H9 (cell line): ENCODE data around the gene SDK1. TPM values are rescaled to one million over a fixed set of nuclear protein-coding genes. Genes with fewer than 3 reads are reported as not detected.

ENCODE experiments used
- DNase-seq: peaks from one replicate; pipeline ENCODE4 v3.0.0-alpha.2; 2017
- H2AFZ ChIP-seq: one replicate; pipeline ENCODE4 v1.6.1; 2013; ENCODE audit warnings: mild to moderate bottlenecking, low read length, control low read depth, moderate library complexity
- H2AK5ac ChIP-seq: 2 replicates; pipeline ENCODE4 v1.6.1; 2013; ENCODE audit warnings: low read length, control low read depth, mixed read lengths; ENCODE audit not compliant: insufficient read length
- H2BK120ac ChIP-seq: one replicate; pipeline ENCODE4 v1.6.1; 2013; ENCODE audit warnings: low read depth, mild to moderate bottlenecking, low read length, control low read depth, inconsistent platforms; ENCODE audit not compliant: poor library complexity, severe bottlenecking
- H2BK12ac ChIP-seq: 2 replicates; pipeline ENCODE4 v1.6.1; 2013; ENCODE audit warnings: low read length, control low read depth, mixed read lengths, low read depth; ENCODE audit not compliant: insufficient read length
- H2BK15ac ChIP-seq: 2 replicates; pipeline ENCODE4 v1.6.1; 2013; ENCODE audit warnings: low read depth, low read length, control low read depth
- H2BK20ac ChIP-seq: one replicate; pipeline ENCODE4 v1.6.1; 2013; ENCODE audit warnings: low read depth, mild to moderate bottlenecking, low read length, control low read depth, inconsistent platforms; ENCODE audit not compliant: poor library complexity, severe bottlenecking
- H2BK5ac ChIP-seq: 2 replicates; pipeline ENCODE4 v1.6.1; 2013; ENCODE audit warnings: low read length, control low read depth, mixed read lengths; ENCODE audit not compliant: insufficient read length
- H3K14ac ChIP-seq: 2 replicates; pipeline ENCODE4 v1.6.1; 2013; ENCODE audit warnings: low read length, control low read depth; ENCODE audit not compliant: insufficient read depth
- H3K18ac ChIP-seq: 2 replicates; pipeline ENCODE4 v1.6.1; 2013; ENCODE audit warnings: low read depth, mild to moderate bottlenecking, mixed read lengths, low read length, control low read depth; ENCODE audit not compliant: insufficient read length
- H3K23ac ChIP-seq: 2 replicates; pipeline ENCODE4 v1.6.1; 2013; ENCODE audit warnings: low read length, control low read depth, mixed read lengths, low read depth; ENCODE audit not compliant: insufficient read length
- H3K23me2 ChIP-seq: 2 replicates; pipeline ENCODE4 v1.6.1; 2013; ENCODE audit warnings: low read depth, mild to moderate bottlenecking, mixed read lengths, low read length, control low read depth; ENCODE audit not compliant: insufficient read length, poor library complexity, severe bottlenecking
- H3K27ac ChIP-seq: 2 replicates; pipeline ENCODE4 v1.5.1; 2013; ENCODE audit warnings: low read length, control low read depth, mixed read lengths, low read depth; ENCODE audit not compliant: insufficient read length
- H3K27me3 ChIP-seq: 2 replicates; pipeline ENCODE4 v1.6.1; 2013; ENCODE audit warnings: low read length, control low read depth, inconsistent platforms; ENCODE audit not compliant: insufficient read depth
- H3K4ac ChIP-seq: 2 replicates; pipeline ENCODE4 v1.6.1; 2013; ENCODE audit warnings: low read depth, mild to moderate bottlenecking, control low read depth, inconsistent platforms, low read length, moderate library complexity
- H3K4me1 ChIP-seq: 2 replicates; pipeline ENCODE4 v1.6.1; 2013; ENCODE audit warnings: low read length, control low read depth, inconsistent platforms; ENCODE audit not compliant: insufficient read depth
- H3K4me2 ChIP-seq: 2 replicates; pipeline ENCODE4 v1.6.1; 2013; ENCODE audit warnings: low read length, control low read depth, mixed read lengths; ENCODE audit not compliant: insufficient read length, insufficient read depth
- H3K56ac ChIP-seq: 2 replicates; pipeline ENCODE4 v1.6.1; 2013; ENCODE audit warnings: low read depth, mild to moderate bottlenecking, mixed read lengths, low read length, control low read depth; ENCODE audit not compliant: insufficient read length
- H3K79me1 ChIP-seq: 2 replicates; pipeline ENCODE4 v1.6.1; 2013; ENCODE audit warnings: low read depth, mild to moderate bottlenecking, moderate library complexity, low read length, control low read depth, inconsistent platforms; ENCODE audit not compliant: insufficient read depth, poor library complexity, severe bottlenecking
- H3K79me2 ChIP-seq: 2 replicates; pipeline ENCODE4 v1.6.1; 2013; ENCODE audit warnings: low read length, control low read depth, inconsistent platforms; ENCODE audit not compliant: insufficient read depth
- H3K9ac ChIP-seq: 2 replicates; pipeline ENCODE4 v1.6.1; 2013; ENCODE audit warnings: low read length, control low read depth, mixed read lengths; ENCODE audit not compliant: insufficient read length; ENCODE audit errors: extremely low read depth
- H3K9me3 ChIP-seq: one replicate; pipeline ENCODE4 v1.6.1; 2013; ENCODE audit warnings: low read depth, low read length, inconsistent platforms; ENCODE audit not compliant: control insufficient read depth
- H3T11ph ChIP-seq: one replicate; pipeline ENCODE4 v1.6.1; 2013; ENCODE audit warnings: mild to moderate bottlenecking, low read length, control low read depth, inconsistent platforms
- H4K20me1 ChIP-seq: one replicate; pipeline ENCODE4 v1.6.1; 2013; ENCODE audit not compliant: control insufficient read depth, insufficient read length, insufficient read depth
- H4K5ac ChIP-seq: 2 replicates; pipeline ENCODE4 v1.6.1; 2013; ENCODE audit warnings: low read depth, mild to moderate bottlenecking, mixed read lengths, low read length, control low read depth; ENCODE audit not compliant: insufficient read length
- H4K8ac ChIP-seq: replicated peaks from 2 replicates; pipeline ENCODE4 v1.6.1; 2013; ENCODE audit warnings: low read length, control low read depth, mixed read lengths, low read depth; ENCODE audit not compliant: insufficient read length
- H4K91ac ChIP-seq: 2 replicates; pipeline ENCODE4 v1.6.1; 2013; ENCODE audit warnings: low read depth, mild to moderate bottlenecking, moderate library complexity, mixed read lengths, low read length, control low read depth; ENCODE audit not compliant: insufficient read length
- H3K27ac Mint-ChIP-seq, 3 experiments: 2 replicates in 2 of 3; 3 replicates in 1 of 3; pipeline ENCODE4 v1.8.0; 2020 to 2021; ENCODE audit warnings: mixed read lengths in 3 of 3, mild to moderate bottlenecking in 1 of 3, moderate library complexity in 1 of 3
- H3K27me3 Mint-ChIP-seq: 2 replicates; pipeline ENCODE4 v1.8.0; 2021; ENCODE audit warnings: low read depth, mild to moderate bottlenecking, moderate library complexity, mixed read lengths
- H3K36me3 Mint-ChIP-seq, 3 experiments: 2 replicates in 2 of 3; 3 replicates in 1 of 3; pipeline ENCODE4 v1.8.0; 2020 to 2021; ENCODE audit warnings: low read depth in 3 of 3, mixed read lengths in 3 of 3; ENCODE audit not compliant: insufficient read depth in 1 of 3
- H3K4me1 Mint-ChIP-seq, 2 experiments: 2 replicates each; pipeline ENCODE4 v1.8.0; 2020; ENCODE audit warnings: mixed read lengths in 2 of 2
- H3K4me3 Mint-ChIP-seq, 2 experiments: 2 replicates in 1 of 2; 3 replicates in 1 of 2; pipeline ENCODE4 v1.8.0; 2020 to 2021; ENCODE audit warnings: mild to moderate bottlenecking in 2 of 2, mixed read lengths in 2 of 2, moderate library complexity in 1 of 2
- H3K9me3 Mint-ChIP-seq, 2 experiments: 2 replicates in 1 of 2; 3 replicates in 1 of 2; pipeline ENCODE4 v1.8.0; 2020; ENCODE audit warnings: mild to moderate bottlenecking in 2 of 2, mixed read lengths in 2 of 2, moderate library complexity in 1 of 2
- WGBS: extraction: QIAGEN DNeasy Blood & Tissue Kit; methylation state at CpG from one replicate; pipeline ENCODE4 v1.1.7; 2013; ENCODE audit warnings: missing lambda C conversion rate, low lambda C conversion rate, mixed read lengths; ENCODE audit not compliant: insufficient read length; ENCODE audit errors: extremely low coverage; 5-methylcytosine and 5-hydroxymethylcytosine counted together
- total RNA-seq: library from RNA; stranded (reverse); gene quantifications from 2 replicates; pipeline ENCODE4 v1.2.1, GENCODE V29; 2021
- TF ChIP-seq, protein P1 (sequence below): fragments of 200-600 bp; sonication (generic); conservative IDR thresholded peaks from 3 replicates; pipeline ENCODE4 v1.8.0; 2021; ENCODE audit warnings: antibody characterized with exemption, mild to moderate bottlenecking

Gene SDK1
- total RNA-seq, 1 experiment from 2014 or later, result 8.7 TPM

DNA sequence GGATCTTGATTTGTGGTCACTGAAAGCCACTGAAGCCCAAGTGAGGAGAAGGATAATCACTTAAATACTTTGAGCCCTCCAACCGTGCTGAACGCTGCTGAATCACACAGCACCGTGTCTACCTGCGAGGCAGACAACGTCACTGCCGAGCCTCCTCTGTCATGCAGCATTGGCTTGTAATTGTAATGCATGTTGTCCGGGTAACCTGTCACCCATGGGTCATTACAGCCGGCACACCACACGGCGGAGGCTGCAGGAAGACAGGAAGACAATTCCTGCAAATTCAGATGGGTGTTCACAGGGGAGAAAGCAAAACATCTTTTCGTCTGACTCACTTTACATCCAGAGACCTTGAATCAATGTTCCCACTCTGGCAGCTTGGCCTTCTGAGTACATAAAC, 835.0 kb downstream of the SDK1 start:
- H3K23me2 ChIP-seq, result no peaks in the 10 kb centered on the region
- no peak overlapping the region for H2BK12ac ChIP-seq
- no peak overlapping the region; a peak in 1 of 5 replicates for H3K4me3 Mint-ChIP-seq
- H3K27ac ChIP-seq, result no peak overlapping the region
- H2AK5ac ChIP-seq, result no peak overlapping the region
- no peaks in the 10 kb centered on the region for H4K20me1 ChIP-seq
- WGBS, result no CpG with 5 or more reads among the region's 11 CpGs
- no peaks in the 10 kb centered on the region; a peak in 1 of 5 replicates for H3K9me3 Mint-ChIP-seq
- no peak overlapping the region for H3K56ac ChIP-seq
- H4K5ac ChIP-seq, result no peak overlapping the region
- TF ChIP-seq, protein P1, sequence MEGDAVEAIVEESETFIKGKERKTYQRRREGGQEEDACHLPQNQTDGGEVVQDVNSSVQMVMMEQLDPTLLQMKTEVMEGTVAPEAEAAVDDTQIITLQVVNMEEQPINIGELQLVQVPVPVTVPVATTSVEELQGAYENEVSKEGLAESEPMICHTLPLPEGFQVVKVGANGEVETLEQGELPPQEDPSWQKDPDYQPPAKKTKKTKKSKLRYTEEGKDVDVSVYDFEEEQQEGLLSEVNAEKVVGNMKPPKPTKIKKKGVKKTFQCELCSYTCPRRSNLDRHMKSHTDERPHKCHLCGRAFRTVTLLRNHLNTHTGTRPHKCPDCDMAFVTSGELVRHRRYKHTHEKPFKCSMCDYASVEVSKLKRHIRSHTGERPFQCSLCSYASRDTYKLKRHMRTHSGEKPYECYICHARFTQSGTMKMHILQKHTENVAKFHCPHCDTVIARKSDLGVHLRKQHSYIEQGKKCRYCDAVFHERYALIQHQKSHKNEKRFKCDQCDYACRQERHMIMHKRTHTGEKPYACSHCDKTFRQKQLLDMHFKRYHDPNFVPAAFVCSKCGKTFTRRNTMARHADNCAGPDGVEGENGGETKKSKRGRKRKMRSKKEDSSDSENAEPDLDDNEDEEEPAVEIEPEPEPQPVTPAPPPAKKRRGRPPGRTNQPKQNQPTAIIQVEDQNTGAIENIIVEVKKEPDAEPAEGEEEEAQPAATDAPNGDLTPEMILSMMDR, result no peak
- peak overlapping the region in 2 of 3 experiments; percentile 90 to 96; a peak in 4 of 7 replicates for H3K27ac Mint-ChIP-seq
- no peaks in the 10 kb centered on the region for H3K9me3 ChIP-seq
- H2AFZ ChIP-seq, result no peak overlapping the region
- no peak overlapping the region for H4K8ac ChIP-seq
- no peak overlapping the region for H2BK15ac ChIP-seq
- H3K27me3 Mint-ChIP-seq, result no peaks in the 10 kb centered on the region; the same call in 1 of the 2 replicates
- H3K4me1 ChIP-seq, result peaks cover 9% of the 10 kb centered on the region; the same call in 1 of the 2 replicates
- no peak overlapping the region for H3K9ac ChIP-seq
- no peak overlapping the region for H3T11ph ChIP-seq
- H3K4me2 ChIP-seq, result no peak overlapping the region
- no peak overlapping the region for H3K4ac ChIP-seq
- no peak overlapping the region for H2BK5ac ChIP-seq
- no peak overlapping the region for H3K23ac ChIP-seq
- no peaks in the 10 kb centered on the region for H3K79me2 ChIP-seq
- H3K4me1 Mint-ChIP-seq, result peaks cover 49 to 66% of the 10 kb centered on the region in 2 experiments
- H2BK20ac ChIP-seq, result no peak overlapping the region
- no peak overlapping the region for H4K91ac ChIP-seq
- H3K79me1 ChIP-seq, result no peaks in the 10 kb centered on the region
- no peak overlapping the region for H2BK120ac ChIP-seq
- peak; percentile 59 for DNase-seq
- H3K14ac ChIP-seq, result no peak overlapping the region
- H3K18ac ChIP-seq, result no peak overlapping the region
- peaks cover 0 to 4% (median 0%) of the 10 kb centered on the region in 3 experiments; a peak in 1 of 7 replicates for H3K36me3 Mint-ChIP-seq
- H3K27me3 ChIP-seq, result no peaks in the 10 kb centered on the region
